Stimulated activated CD8-positive, alpha-beta memory T cell treated with anti-CD3 and anti-CD28 coated beads, Interleukin-15, amount 100 ng/mL, for 24 hours (primary cell): ENCODE data around the gene TICRR.

ENCODE experiments used
- DNase-seq: peaks from one replicate; pipeline ENCODE4 v3.0.0-alpha.2; 2020; ENCODE audit warnings: low read depth

The TICRR gene

GRCh38 chr15:89672221-89673164, 97.2 kb downstream of the TICRR start:
- no peak for DNase-seq

GRCh38 chr15:89673165-89673512, 97.9 kb downstream of the TICRR start:
- DNase-seq: no peak

GRCh38 chr15:89674526-89674925, 99.3 kb downstream of the TICRR start:
- no peak for DNase-seq

GRCh38 chr15:89675606-89676005, 100.3 kb downstream of the TICRR start:
- no peak for DNase-seq

- no peak for DNase-seq
Observed at GRCh38 chr15:89677381-89677780, 102.1 kb downstream of the TICRR start.
